GM18526 (cell line): Measurements from ENCODE around the gene LYRM2.

Source experiments
- POLR2A ChIP-seq: IDR thresholded peaks from 3 replicates; pipeline ENCODE4 v1.6.1; 2011; ENCODE audit not compliant: insufficient read length; ENCODE audit errors: extremely low read depth

LYRM2 gene

GRCh38 chr6:89662659-89663223, 24.2 kb upstream of the LYRM2 start:
- no peak for TF ChIP-seq POLR2A

- no peak for TF ChIP-seq POLR2A
Observed at GRCh38 chr6:89661559-89661958, 23.0 kb upstream of the LYRM2 start.

- TF ChIP-seq POLR2A, result no peak
Observed at GRCh38 chr6:89660981-89661380, 22.4 kb upstream of the LYRM2 start.

GRCh38 chr6:89657445-89658158, 19.1 kb upstream of the LYRM2 start:
- no peak for TF ChIP-seq POLR2A

GRCh38 chr6:89655122-89655521, 16.6 kb upstream of the LYRM2 start:
- no peak for TF ChIP-seq POLR2A

- no peak for TF ChIP-seq POLR2A
Observed at GRCh38 chr6:89650579-89650978, 12.0 kb upstream of the LYRM2 start.

GRCh38 chr6:89649682-89650081, 11.1 kb upstream of the LYRM2 start:
- no peak for TF ChIP-seq POLR2A

GRCh38 chr6:89644864-89645263, 6.3 kb upstream of the LYRM2 start:
- no peak for TF ChIP-seq POLR2A

GRCh38 chr6:89643406-89643805, 4.9 kb upstream of the LYRM2 start:
- no peak for TF ChIP-seq POLR2A

GRCh38 chr6:89642956-89643355, 4.4 kb upstream of the LYRM2 start:
- no peak for TF ChIP-seq POLR2A

- no peak for TF ChIP-seq POLR2A
Observed at GRCh38 chr6:89640804-89641203, 2.3 kb upstream of the LYRM2 start.

- no peak for TF ChIP-seq POLR2A
Observed at GRCh38 chr6:89637960-89638319, 607 bp downstream of the LYRM2 start.

GRCh38 chr6:89630488-89630887, 8.1 kb downstream of the LYRM2 start:
- no peak for TF ChIP-seq POLR2A

GRCh38 chr6:89623749-89624148, 14.8 kb downstream of the LYRM2 start:
- no peak for TF ChIP-seq POLR2A

GRCh38 chr6:89619567-89619966, 19.0 kb downstream of the LYRM2 start:
- TF ChIP-seq POLR2A, result no peak

GRCh38 chr6:89618026-89618425, 20.5 kb downstream of the LYRM2 start:
- no peak for TF ChIP-seq POLR2A

- no peak for TF ChIP-seq POLR2A
Observed at GRCh38 chr6:89616531-89616930, 22.0 kb downstream of the LYRM2 start.

GRCh38 chr6:89615882-89616281, 22.7 kb downstream of the LYRM2 start:
- no peak for TF ChIP-seq POLR2A

- no peak for TF ChIP-seq POLR2A
Observed at GRCh38 chr6:89613790-89614189, 24.8 kb downstream of the LYRM2 start.
